DMS79 treated with DMSO at 0.1 percent for 48 hours (cell line): ENCODE results near the gene CHMP4B.
A peak's percentile ranks its signal among the peaks of the same experiment; 100 is the strongest.

Experiments used
- DNase-seq: peaks from one replicate; lab custom pipeline; 2025; lab: John Stamatoyannopoulos, UW

The CHMP4B gene

GRCh38 chr20:33839591-33839990 lies 28.4 kb downstream of the CHMP4B start:
- peak; percentile 29 for DNase-seq

GRCh38 chr20:33840160-33840559 lies 29.0 kb downstream of the CHMP4B start:
- DNase-seq: no peak

GRCh38 chr20:33840759-33841435 lies 29.7 kb downstream of the CHMP4B start:
- DNase-seq: peak; percentile 27

- DNase-seq: no peak
Observed at GRCh38 chr20:33841436-33841799, 30.3 kb downstream of the CHMP4B start.

- DNase-seq: no peak
Observed at GRCh38 chr20:33842346-33842745, 31.2 kb downstream of the CHMP4B start.

GRCh38 chr20:33843050-33843449 lies 31.9 kb downstream of the CHMP4B start:
- DNase-seq: no peak

- no peak for DNase-seq
Observed at GRCh38 chr20:33843854-33844253, 32.7 kb downstream of the CHMP4B start.

- peak; percentile 77 for DNase-seq
Observed at GRCh38 chr20:33846291-33846935, 35.3 kb downstream of the CHMP4B start.

- DNase-seq: no peak
Observed at GRCh38 chr20:33847006-33847405, 35.9 kb downstream of the CHMP4B start.

- DNase-seq: no peak
Observed at GRCh38 chr20:33848391-33848790, 37.2 kb downstream of the CHMP4B start.

GRCh38 chr20:33850159-33850558 lies 39.0 kb downstream of the CHMP4B start:
- no peak for DNase-seq

GRCh38 chr20:33851842-33852466 lies 40.8 kb downstream of the CHMP4B start:
- DNase-seq: no peak

- no peak for DNase-seq
Observed at GRCh38 chr20:33852626-33853506, 41.7 kb downstream of the CHMP4B start.

- no peak for DNase-seq
Observed at GRCh38 chr20:33853507-33853813, 42.3 kb downstream of the CHMP4B start.

- no peak for DNase-seq
Observed at GRCh38 chr20:33857722-33858563, 46.8 kb downstream of the CHMP4B start.

- no peak for DNase-seq
Observed at GRCh38 chr20:33858666-33859065, 47.5 kb downstream of the CHMP4B start.

GRCh38 chr20:33859157-33859695 lies 48.1 kb downstream of the CHMP4B start:
- no peak for DNase-seq

GRCh38 chr20:33859751-33860150 lies 48.6 kb downstream of the CHMP4B start:
- DNase-seq: no peak

- no peak for DNase-seq
Observed at GRCh38 chr20:33861458-33861857, 50.3 kb downstream of the CHMP4B start.

- DNase-seq: no peak
Observed at GRCh38 chr20:33862709-33863403, 51.7 kb downstream of the CHMP4B start.
